Neural cell (in vitro differentiated cells): ENCODE measurements around the gene LSM14B. TPM values are rescaled to one million over a fixed set of nuclear protein-coding genes. Genes with fewer than 3 reads are reported as not detected.
A peak's percentile ranks its signal among the peaks of the same experiment; 100 is the strongest.

Experiments
- H2AFZ ChIP-seq: fragments of 200-600, 300-800 bp; sonication (generic), shearing (Covaris generic); 2 replicates; pipeline ENCODE4 v1.6.0; 2014; ENCODE audit warnings: low read depth, mild to moderate bottlenecking, antibody characterized with exemption, low read length, moderate library complexity
- H3F3A ChIP-seq: fragments of 200-600 bp; shearing (Covaris generic); 2 replicates; pipeline ENCODE4 v1.6.1; 2016; ENCODE audit warnings: mild to moderate bottlenecking, moderate library complexity, mixed read lengths, antibody characterized with exemption, low read length; ENCODE audit not compliant: insufficient read depth, poor library complexity, severe bottlenecking
- H3K27ac ChIP-seq: fragments of 200-600, 300-800 bp; sonication (generic), shearing (Covaris generic); 2 replicates; pipeline ENCODE4 v1.5.1; 2014; ENCODE audit warnings: mild to moderate bottlenecking, low read length, moderate library complexity
- H3K27me3 ChIP-seq: fragments of 300-800, 200-600 bp; sonication (generic), shearing (Covaris generic); 2 replicates; pipeline ENCODE4 v1.6.0; 2014; ENCODE audit warnings: mild to moderate bottlenecking, low read depth, low read length, moderate library complexity; ENCODE audit not compliant: insufficient read depth
- H3K36me3 ChIP-seq: fragments of 300-800, 200-600 bp; sonication (generic), shearing (Covaris generic); 2 replicates; pipeline ENCODE4 v1.5.1; 2014; ENCODE audit warnings: mild to moderate bottlenecking, antibody characterized with exemption, low read length, moderate library complexity; ENCODE audit not compliant: insufficient read depth
- H3K4me2 ChIP-seq: fragments of 300-800, 200-600 bp; sonication (generic), shearing (Covaris generic); 2 replicates; pipeline ENCODE4 v1.6.0; 2014; ENCODE audit warnings: mild to moderate bottlenecking, low read length
- H3K4me3 ChIP-seq: fragments of 300-800, 200-600 bp; sonication (generic), shearing (Covaris generic); 2 replicates; pipeline ENCODE4 v1.5.1; 2014; ENCODE audit warnings: mild to moderate bottlenecking, low read length, moderate library complexity
- H3K79me2 ChIP-seq: fragments of 200-600 bp; shearing (Covaris generic); replicated peaks from 2 replicates; pipeline ENCODE4 v1.6.0; 2014; ENCODE audit warnings: mild to moderate bottlenecking, low read length, moderate library complexity; ENCODE audit not compliant: insufficient read depth
- H3K9ac ChIP-seq: fragments of 300-800, 200-600 bp; sonication (generic), shearing (Covaris generic); 2 replicates; pipeline ENCODE4 v1.6.1; 2016; ENCODE audit warnings: mild to moderate bottlenecking, low read length, mixed read lengths
- H3K9me2 ChIP-seq: fragments of 200-600 bp; shearing (Covaris generic); 2 replicates; pipeline ENCODE4 v1.6.1; 2016; ENCODE audit warnings: mild to moderate bottlenecking, low read length, mixed read lengths; ENCODE audit not compliant: insufficient read depth
- H3K9me3 ChIP-seq: fragments of 200-600, 300-800 bp; sonication (generic), shearing (Covaris generic); 2 replicates; pipeline ENCODE4 v1.6.1; 2016; ENCODE audit warnings: mild to moderate bottlenecking, mixed run types, low read length, moderate library complexity, mixed read lengths
- H4K20me1 ChIP-seq: fragments of 200-600 bp; shearing (Covaris generic); 2 replicates; pipeline ENCODE4 v1.6.1; 2016; ENCODE audit warnings: mild to moderate bottlenecking, mixed run types; ENCODE audit not compliant: insufficient read depth
- EP300 ChIP-seq: fragments of 450-650 bp; conservative IDR thresholded peaks from 2 replicates; pipeline ENCODE4 v1.6.1; 2014; ENCODE audit warnings: antibody characterized with exemption, mild to moderate bottlenecking, moderate library complexity; ENCODE audit not compliant: poor library complexity, severe bottlenecking
- EZH2 ChIP-seq: fragments of 200-600, 300-800 bp; shearing (Covaris generic), sonication (generic); IDR thresholded peaks from 2 replicates; pipeline ENCODE4 v1.6.1; 2014; ENCODE audit warnings: antibody characterized with exemption, low read length, borderline replicate concordance, mild to moderate bottlenecking; ENCODE audit not compliant: insufficient read depth, poor library complexity, severe bottlenecking
- MXI1 ChIP-seq: fragments of 450-650 bp; conservative IDR thresholded peaks from 2 replicates; pipeline ENCODE4 v1.6.1; 2014; ENCODE audit warnings: antibody characterized with exemption, mild to moderate bottlenecking; ENCODE audit not compliant: poor library complexity, severe bottlenecking
- POLR2AphosphoS5 ChIP-seq: IDR thresholded peaks from 2 replicates; pipeline ENCODE4 v1.6.1; 2012
- RAD21 ChIP-seq: fragments of 450-650 bp; conservative IDR thresholded peaks from 2 replicates; pipeline ENCODE4 v1.6.1; 2014; ENCODE audit warnings: antibody characterized with exemption, mild to moderate bottlenecking, moderate library complexity
- SMC3 ChIP-seq: fragments of 450-650 bp; conservative IDR thresholded peaks from 2 replicates; pipeline ENCODE4 v1.6.1; 2014; ENCODE audit warnings: antibody characterized with exemption, mild to moderate bottlenecking, moderate library complexity; ENCODE audit not compliant: poor library complexity
- polyA plus RNA-seq: library from polyadenylated mRNA; depleted of rRNA; stranded (reverse); fragments of >200 nt; gene quantifications from 2 replicates; pipeline ENCODE4 v1.2.3, GENCODE V29; 2014
- TF ChIP-seq, protein P1 (sequence below): fragments of 450-650 bp; IDR thresholded peaks from 2 replicates; pipeline ENCODE4 v1.5.1; 2014; ENCODE audit warnings: antibody characterized with exemption, mild to moderate bottlenecking, moderate library complexity; ENCODE audit not compliant: poor library complexity, severe bottlenecking
- TF ChIP-seq, protein P2 (sequence below): IDR thresholded peaks from 2 replicates; pipeline ENCODE4 v1.6.1; 2012; ENCODE audit warnings: borderline replicate concordance

Gene LSM14B
- polyA plus RNA-seq, 1 donor from 2014 or later, result 213 TPM

DNA sequence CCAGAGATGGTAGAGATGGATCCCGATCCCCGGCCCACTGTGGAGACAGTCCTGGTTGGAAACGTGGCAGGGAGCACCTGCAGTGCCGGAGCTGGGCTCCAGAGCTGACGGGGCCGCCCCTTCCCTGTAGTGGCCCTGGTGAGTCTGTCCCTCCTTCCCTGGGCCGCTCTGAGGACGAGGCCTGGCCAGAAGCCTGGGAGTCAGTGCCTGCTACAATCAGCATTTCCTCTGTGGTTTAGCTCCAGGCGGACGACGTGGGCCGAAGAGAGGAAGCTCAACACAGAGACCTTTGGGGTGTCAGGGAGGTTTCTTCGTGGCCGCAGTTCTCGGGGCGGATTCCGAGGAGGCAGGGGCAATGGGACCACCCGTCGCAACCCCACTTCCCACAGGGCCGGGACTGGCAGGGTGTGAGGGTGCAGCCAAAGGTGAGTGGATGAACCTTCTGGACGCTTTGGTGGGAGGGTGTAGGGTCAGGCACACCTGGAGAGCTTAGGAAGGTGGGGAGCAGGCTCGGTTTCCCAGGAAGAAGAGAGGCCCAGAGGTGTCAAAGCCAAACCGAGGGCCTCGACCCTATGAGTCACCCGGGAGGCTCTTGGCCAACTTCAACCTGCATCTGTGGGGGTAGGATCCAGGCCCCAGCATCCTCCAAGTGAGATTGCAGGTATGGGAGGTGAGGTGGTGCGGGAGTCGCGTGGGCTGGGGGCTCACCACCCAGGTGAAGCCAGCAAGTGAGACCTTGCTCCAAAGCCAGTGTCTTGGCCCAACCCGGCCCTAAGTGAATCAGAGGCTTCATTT is 11.0 kb downstream of the LSM14B start:
- Histone ChIP-seq H3K27ac (no peak overlapping the region), H3K9me2 (no peaks in the 10 kb centered on the region), H3F3A (no peaks in the 10 kb centered on the region)

DNA sequence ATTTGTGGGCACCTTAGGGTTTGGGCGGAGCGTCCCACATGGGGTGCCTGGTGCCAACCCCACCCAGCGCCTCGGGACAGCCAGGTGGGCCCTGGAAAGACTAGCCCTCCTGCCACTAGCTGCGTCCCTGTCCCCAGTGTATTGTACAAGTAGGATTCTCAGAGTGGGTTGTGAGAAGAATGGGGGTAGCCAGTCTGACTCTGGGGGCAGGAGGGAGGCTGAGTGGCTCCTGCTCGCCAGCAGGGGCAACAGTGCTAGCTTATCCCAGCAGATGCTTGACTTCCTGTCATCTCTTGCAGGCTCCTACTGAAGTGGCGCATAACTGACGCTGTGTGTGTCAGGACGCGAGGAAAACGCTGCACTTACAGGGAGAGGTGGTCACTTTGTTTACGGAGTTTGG is 11.6 kb downstream of the LSM14B start:
- no peaks in the 10 kb centered on the region for H3K36me3 ChIP-seq
- TF ChIP-seq MXI1, result no peak
- no peak for TF ChIP-seq SMC3
- no peak for TF ChIP-seq EZH2
- TF ChIP-seq, protein P1, sequence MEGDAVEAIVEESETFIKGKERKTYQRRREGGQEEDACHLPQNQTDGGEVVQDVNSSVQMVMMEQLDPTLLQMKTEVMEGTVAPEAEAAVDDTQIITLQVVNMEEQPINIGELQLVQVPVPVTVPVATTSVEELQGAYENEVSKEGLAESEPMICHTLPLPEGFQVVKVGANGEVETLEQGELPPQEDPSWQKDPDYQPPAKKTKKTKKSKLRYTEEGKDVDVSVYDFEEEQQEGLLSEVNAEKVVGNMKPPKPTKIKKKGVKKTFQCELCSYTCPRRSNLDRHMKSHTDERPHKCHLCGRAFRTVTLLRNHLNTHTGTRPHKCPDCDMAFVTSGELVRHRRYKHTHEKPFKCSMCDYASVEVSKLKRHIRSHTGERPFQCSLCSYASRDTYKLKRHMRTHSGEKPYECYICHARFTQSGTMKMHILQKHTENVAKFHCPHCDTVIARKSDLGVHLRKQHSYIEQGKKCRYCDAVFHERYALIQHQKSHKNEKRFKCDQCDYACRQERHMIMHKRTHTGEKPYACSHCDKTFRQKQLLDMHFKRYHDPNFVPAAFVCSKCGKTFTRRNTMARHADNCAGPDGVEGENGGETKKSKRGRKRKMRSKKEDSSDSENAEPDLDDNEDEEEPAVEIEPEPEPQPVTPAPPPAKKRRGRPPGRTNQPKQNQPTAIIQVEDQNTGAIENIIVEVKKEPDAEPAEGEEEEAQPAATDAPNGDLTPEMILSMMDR, result no peak
- no peak for TF ChIP-seq RAD21
- peak; percentile 22 for TF ChIP-seq POLR2AphosphoS5
- TF ChIP-seq, protein P2, sequence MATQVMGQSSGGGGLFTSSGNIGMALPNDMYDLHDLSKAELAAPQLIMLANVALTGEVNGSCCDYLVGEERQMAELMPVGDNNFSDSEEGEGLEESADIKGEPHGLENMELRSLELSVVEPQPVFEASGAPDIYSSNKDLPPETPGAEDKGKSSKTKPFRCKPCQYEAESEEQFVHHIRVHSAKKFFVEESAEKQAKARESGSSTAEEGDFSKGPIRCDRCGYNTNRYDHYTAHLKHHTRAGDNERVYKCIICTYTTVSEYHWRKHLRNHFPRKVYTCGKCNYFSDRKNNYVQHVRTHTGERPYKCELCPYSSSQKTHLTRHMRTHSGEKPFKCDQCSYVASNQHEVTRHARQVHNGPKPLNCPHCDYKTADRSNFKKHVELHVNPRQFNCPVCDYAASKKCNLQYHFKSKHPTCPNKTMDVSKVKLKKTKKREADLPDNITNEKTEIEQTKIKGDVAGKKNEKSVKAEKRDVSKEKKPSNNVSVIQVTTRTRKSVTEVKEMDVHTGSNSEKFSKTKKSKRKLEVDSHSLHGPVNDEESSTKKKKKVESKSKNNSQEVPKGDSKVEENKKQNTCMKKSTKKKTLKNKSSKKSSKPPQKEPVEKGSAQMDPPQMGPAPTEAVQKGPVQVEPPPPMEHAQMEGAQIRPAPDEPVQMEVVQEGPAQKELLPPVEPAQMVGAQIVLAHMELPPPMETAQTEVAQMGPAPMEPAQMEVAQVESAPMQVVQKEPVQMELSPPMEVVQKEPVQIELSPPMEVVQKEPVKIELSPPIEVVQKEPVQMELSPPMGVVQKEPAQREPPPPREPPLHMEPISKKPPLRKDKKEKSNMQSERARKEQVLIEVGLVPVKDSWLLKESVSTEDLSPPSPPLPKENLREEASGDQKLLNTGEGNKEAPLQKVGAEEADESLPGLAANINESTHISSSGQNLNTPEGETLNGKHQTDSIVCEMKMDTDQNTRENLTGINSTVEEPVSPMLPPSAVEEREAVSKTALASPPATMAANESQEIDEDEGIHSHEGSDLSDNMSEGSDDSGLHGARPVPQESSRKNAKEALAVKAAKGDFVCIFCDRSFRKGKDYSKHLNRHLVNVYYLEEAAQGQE, result no peak
- H3K9me2 ChIP-seq, result no peaks in the 10 kb centered on the region
- no peaks in the 10 kb centered on the region for H3K27me3 ChIP-seq
- no peak overlapping the region for H2AFZ ChIP-seq
- no peaks in the 10 kb centered on the region for H3F3A ChIP-seq
- H4K20me1 ChIP-seq, result peaks cover 24% of the 10 kb centered on the region
- no peak overlapping the region for H3K4me3 ChIP-seq
- peaks cover 1% of the 10 kb centered on the region for H3K79me2 ChIP-seq
- no peak overlapping the region for H3K27ac ChIP-seq
- no peak overlapping the region for H3K9ac ChIP-seq
- H3K4me2 ChIP-seq, result no peak overlapping the region
- no peaks in the 10 kb centered on the region for H3K9me3 ChIP-seq

More for the DNA sequence above, 11.0 kb downstream of the LSM14B start:
- no peaks in the 10 kb centered on the region for H3K9me3 ChIP-seq
- no peak overlapping the region for H2AFZ ChIP-seq
- peaks cover 22% of the 10 kb centered on the region for H4K20me1 ChIP-seq
- H3K27me3 ChIP-seq, result no peaks in the 10 kb centered on the region
- TF ChIP-seq EZH2 (no peak), POLR2AphosphoS5 (no peak), EP300 (no peak), MXI1 (no peak)
- TF ChIP-seq, protein P2, result no peak
- H3K4me3 ChIP-seq, result no peak overlapping the region
- H3K4me2 ChIP-seq, result no peak overlapping the region
- no peaks in the 10 kb centered on the region for H3K36me3 ChIP-seq
- H3K79me2 ChIP-seq, result no peaks in the 10 kb centered on the region
- no peak overlapping the region for H3K9ac ChIP-seq
